Islet precursor cell (in vitro differentiated cells): ENCODE measurements around the gene SAMSN1.

Experiments used
- DNase-seq: peaks from one replicate; pipeline ENCODE4 v3.0.0-alpha.2; 2018

The SAMSN1 gene

DNA sequence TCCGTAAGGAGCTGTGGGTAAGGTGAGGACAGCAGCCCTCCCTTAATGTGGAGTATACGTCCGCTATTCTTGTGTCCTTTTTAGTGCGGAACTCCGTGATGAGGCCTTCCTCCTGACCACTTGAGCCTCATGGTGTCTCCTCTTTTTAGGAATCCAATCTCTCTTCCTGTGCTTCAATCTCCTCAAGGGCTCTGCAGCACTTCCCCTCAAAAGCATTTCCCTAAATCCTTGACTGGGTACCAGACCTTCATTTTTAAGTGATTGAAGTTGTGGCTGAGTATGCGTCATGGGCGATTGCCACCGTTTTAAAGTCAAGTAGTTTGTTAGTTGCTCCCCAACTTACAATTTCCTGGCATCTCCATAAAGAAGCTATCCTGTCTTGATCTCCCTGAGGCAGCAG, 62.8 kb downstream of the SAMSN1 start:
- no peak for DNase-seq

DNA sequence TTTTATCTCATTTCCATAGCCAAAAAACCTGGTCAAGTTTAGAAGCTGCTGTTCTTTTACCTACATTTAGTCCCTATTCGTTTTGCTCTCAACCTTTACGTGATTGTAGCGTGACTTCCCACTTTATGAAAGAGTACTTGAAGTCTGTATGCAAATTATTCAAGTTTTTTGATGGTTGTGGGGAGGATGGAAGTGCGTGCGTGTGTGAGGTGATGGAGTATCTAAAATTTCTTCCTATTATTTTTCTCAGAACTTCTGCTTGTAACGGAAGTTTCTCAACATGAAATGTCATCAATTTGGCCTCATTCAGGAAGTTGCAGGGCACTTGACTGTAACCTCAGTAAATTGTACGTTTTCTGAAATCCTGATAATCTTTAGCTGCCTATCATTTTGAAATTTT, 64.0 kb downstream of the SAMSN1 start:
- DNase-seq: no peak

GRCh38 chr21:14480411-14481031, 65.6 kb downstream of the SAMSN1 start:
- DNase-seq: no peak

DNA sequence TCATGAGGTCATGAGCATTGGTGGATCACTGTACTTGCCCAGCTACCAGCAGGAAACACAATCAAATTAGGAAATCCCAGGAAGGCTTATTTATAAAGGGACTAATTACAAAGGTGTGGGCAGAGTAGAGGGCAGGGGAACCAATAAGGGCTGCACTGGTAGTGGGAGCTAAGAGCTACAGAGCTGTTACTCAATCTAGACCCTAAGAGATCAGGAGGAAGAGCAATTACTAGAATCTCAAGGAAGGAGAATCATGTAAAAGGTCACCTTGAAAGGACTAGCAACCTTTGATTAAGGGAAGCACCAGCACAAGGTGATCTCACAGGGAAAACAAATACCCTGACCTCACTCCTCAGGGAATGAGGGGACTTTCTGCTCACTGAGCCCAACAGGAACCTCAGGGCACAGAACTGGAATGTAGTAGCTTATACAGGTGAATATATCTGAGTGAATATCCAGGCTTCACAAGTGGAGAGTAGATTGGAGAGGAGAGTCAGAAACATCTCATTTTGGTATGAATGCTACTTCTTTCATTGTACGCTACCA, 66.8 kb downstream of the SAMSN1 start:
- no peak for DNase-seq

DNA sequence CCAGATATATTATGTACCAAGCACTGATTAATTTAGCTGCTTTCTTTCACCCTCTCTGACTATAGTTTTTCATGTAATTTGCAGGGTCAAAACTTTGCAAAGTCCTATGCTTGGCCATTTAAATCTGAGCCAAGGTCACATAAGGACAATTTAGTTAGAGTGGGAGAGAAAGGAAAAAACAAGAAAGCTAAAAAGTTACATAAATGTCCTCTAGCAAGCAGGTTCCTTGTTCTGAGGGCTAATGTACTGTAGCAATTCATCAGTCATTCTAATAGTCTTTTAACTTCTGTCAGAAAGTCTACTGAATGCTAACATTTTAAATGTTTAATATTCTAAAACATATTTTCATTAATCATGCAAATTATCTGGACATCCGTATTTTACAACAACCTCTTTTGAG, 68.3 kb downstream of the SAMSN1 start:
- no peak for DNase-seq

GRCh38 chr21:14477133-14477532, 69.0 kb downstream of the SAMSN1 start:
- DNase-seq: no peak

DNA sequence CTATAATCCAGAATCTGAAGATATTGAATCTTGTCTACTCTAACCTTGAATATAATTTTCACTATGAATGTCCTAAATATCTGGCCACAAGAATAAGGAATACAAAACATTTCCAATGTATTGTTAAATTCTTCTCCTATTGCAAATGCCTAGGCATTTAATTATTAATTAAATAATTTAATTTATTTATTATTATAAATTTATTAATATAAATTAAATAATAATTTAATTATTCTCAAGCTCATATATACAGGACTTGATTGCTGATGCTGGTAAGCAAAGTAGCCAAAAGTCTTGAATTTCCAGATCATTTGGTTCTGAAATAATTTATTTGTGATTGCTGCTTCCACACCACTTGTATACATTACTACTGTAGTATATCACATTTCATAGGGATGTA, 71.1 kb downstream of the SAMSN1 start:
- no peak for DNase-seq

GRCh38 chr21:14469641-14470040, 76.5 kb downstream of the SAMSN1 start:
- DNase-seq: no peak

GRCh38 chr21:14466715-14467114, 79.4 kb downstream of the SAMSN1 start:
- DNase-seq: no peak

- no peak for DNase-seq
Measured at GRCh38 chr21:14457762-14458161, 88.4 kb downstream of the SAMSN1 start.

DNA sequence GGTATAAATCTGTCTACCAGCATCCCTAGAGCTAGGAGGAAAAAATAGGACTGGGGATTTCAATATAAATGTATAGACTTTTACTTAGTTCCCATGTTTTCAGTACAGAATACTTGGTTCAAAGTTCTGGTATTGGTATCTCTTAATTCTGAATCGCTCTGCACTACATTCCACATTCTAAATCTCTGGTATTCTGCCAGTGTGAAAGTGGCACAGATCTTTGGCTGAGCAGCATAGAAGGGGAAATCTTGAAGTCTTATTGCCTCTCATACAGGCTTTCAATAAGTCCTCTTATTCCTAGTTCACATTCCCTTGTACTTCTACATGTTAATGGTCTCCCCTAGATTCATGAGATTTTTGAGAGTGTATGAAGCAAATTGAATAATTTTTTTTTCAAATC, 89.2 kb downstream of the SAMSN1 start:
- no peak for DNase-seq

DNA sequence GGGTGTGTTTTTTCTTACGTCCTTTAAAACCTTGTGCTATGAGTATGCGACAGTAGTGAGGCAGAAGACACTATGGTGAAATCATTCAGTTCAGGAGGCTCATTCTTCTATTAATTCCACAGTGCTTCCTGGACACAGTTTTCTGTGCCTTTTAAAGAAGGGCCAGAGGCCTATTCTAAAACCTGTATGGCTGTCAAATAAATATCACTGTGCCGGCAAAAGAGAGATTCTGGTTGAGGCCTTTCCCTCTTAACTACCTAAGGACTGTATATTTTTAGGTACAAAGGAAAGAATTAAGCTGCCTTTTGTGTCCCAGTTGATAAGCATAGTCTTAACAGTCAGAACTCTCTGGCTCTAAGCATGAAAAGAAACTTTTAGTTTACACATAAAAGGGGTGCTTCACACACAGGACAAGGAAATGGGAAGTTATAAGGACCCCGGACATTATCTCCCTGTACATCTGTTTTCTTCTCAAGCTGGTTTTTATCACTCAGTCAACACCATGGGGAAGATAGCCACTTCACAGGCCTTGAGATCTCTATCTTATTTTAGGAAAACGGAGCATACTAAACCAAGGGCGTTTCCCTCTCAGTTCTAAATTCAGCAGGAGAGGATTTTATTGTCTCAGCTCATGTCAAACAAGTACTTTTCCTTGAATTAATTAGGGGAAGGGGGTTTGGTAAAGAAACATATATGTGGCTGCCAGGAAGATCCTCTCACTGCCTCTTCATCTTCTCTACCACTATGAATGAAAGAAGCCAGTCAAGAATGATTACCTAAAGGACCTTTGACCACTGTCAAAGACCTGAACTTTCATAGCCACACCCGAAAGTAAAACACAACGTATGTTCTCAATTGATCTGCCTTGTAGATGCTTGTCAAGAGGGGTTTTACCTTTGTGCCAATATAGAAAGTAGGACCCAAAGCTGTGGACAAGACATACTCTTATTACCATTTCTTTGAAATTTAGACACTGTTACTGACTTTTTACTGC, 91.8 kb downstream of the SAMSN1 start:
- DNase-seq: no peak

- DNase-seq: no peak
Measured at GRCh38 chr21:14453339-14454015, 92.6 kb downstream of the SAMSN1 start.

DNA sequence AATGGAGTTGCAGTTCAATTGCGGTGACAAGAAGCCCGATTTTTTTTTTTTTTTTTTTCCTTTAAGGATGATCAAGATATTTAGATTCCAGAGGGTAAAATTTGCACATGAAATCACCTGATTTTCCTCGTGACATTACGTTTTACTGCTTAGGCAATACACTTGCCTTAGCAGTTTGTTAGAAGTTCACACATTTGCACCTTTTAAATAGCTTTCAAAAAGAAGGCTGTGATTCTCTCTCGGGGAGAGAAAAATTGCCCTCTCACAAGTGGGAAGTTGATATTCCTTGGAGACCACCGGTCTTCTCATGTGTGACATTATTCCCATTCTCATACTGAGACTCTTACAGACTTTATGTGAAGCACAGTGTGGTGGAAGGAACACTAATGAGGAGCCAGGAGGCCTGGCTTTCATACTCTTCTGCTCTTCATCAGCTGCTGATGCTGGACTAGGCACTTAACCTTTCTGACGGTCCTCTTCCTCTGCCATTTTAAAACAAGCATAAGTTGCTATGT, 93.3 kb downstream of the SAMSN1 start:
- DNase-seq: no peak

- DNase-seq: no peak
Measured at GRCh38 chr21:14452031-14452726, 93.9 kb downstream of the SAMSN1 start.

DNA sequence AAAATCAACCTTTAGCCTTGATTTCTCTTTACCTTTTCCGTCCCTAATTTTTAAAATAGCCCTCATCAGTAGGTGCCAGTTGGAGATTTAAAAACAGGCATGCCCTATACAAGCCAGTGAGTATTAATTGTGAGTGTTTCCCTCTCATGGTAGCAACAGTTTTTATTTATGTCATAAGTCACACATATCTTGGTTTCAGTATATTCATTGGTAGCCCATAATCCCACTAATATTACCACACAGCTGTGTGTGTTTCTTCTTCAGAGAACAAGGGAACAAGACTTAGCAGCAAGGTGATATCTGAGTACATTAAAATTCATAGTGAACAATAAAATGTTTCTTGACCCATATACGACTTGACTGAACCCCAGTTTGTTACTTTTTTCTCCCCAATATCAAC, 94.6 kb downstream of the SAMSN1 start:
- DNase-seq: no peak

DNA sequence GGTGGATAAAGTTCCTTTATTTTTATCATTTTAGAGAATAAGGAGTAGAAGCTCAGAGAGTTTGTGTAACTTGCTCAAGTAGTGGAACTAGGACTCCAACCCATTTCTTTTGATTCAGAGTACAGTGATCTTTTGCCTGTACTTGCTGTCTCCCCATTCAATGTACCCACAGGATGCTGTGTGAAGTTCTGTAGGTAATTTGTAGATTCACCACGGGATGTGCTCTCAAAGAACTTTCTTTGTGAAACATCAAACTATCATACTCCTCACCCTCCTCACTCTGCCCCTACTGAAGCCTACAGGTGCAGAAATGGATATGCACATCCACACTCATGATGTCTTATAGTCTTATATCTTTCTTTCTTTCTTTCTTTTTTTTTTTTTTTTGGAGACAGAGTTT, 97.3 kb downstream of the SAMSN1 start:
- no peak for DNase-seq

DNA sequence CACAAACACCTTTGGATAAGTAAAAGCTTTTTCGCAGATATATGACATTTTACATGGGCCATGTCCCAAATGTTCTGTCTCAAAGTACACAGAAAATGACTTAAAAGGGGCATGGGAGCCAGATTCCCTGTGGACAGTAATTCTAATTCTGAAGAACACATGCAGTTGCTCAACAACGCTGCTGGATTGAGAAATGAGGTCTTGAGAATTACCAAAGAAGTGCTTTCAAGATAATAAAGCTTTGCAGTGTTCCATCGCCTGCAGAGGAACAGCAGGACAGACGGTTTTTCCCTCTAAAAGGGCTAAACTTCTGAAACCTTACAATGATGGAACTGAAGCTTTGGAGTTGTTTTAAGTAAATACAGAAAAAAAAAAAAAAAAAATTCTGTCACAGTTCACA, 107.9 kb downstream of the SAMSN1 start:
- DNase-seq: no peak

- DNase-seq: no peak
Measured at GRCh38 chr21:14435423-14435822, 110.7 kb downstream of the SAMSN1 start.
